Spleen (tissue), 13 donors: ENCODE data around the gene DHDDS. TPM values are rescaled to one million over a fixed set of nuclear protein-coding genes. Genes with fewer than 3 reads are reported as not detected.
"Not testable (repeated sequence)": the region's sequence is repeated elsewhere in the genome, so short reads cannot be mapped to it uniquely, and the experiment has no call there.

Experiments
- DNase-seq: peaks from one replicate; pipeline ENCODE4 v3.0.0-alpha.2; 2020
- H3K27ac ChIP-seq, 8 donors: fragments of 200-600 bp; sonication (generic) in 7 of 8; 1 replicate in 4 of 8; 2 replicates in 4 of 8; pipeline versions ENCODE4 v1.5.0 to v1.8.0; 2016 to 2021; ENCODE audit warnings: inconsistent platforms in 4 of 8, mild to moderate bottlenecking in 4 of 8, moderate library complexity in 1 of 8
- H3K27me3 ChIP-seq, 7 donors: fragments of 200-600 bp; sonication (generic) in 6 of 7; replicated peaks in 1 of 7; 1 replicate in 4 of 7; 2 replicates in 3 of 7; pipeline versions ENCODE4 v1.5.0 to v1.8.0; 2016 to 2021; ENCODE audit warnings: inconsistent platforms in 3 of 7, mild to moderate bottlenecking in 1 of 7
- H3K36me3 ChIP-seq, 6 donors: fragments of 200-600 bp; sonication (generic) in 5 of 6; 1 replicate in 4 of 6; 2 replicates in 2 of 6; pipeline versions ENCODE4 v1.5.0 to v1.8.0; 2016 to 2021; ENCODE audit warnings: inconsistent platforms in 2 of 6
- H3K4me1 ChIP-seq, 6 donors: fragments of 200-600 bp; sonication (generic) in 5 of 6; 1 replicate in 3 of 6; 2 replicates in 3 of 6; pipeline versions ENCODE4 v1.5.0 to v1.8.0; 2016 to 2021; ENCODE audit warnings: inconsistent platforms in 3 of 6
- H3K4me3 ChIP-seq, 8 donors: fragments of 200-600 bp; sonication (generic) in 7 of 8; 1 replicate in 4 of 8; 2 replicates in 4 of 8; pipeline versions ENCODE4 v1.5.0 to v1.8.0; 2016 to 2021; ENCODE audit warnings: inconsistent platforms in 4 of 8, mild to moderate bottlenecking in 4 of 8, moderate library complexity in 2 of 8
- H3K9me3 ChIP-seq, 8 donors: fragments of 200-600 bp; sonication (generic) in 7 of 8; 1 replicate in 4 of 8; 2 replicates in 4 of 8; pipeline versions ENCODE4 v1.5.0 to v1.8.0; 2016 to 2021; ENCODE audit warnings: inconsistent platforms in 4 of 8
- CTCF ChIP-seq, 11 experiments: fragments of 200-600 bp in 7 of 11; fragments of 450-650 bp in 4 of 11; sonication (generic) in 4 of 11; IDR thresholded peaks in 8 of 11; conservative IDR thresholded peaks in 3 of 11; 1 replicate in 7 of 11; 2 replicates in 4 of 11; pipeline versions ENCODE4 v1.4.0 to v1.8.0; 2016 to 2021; ENCODE audit warnings: antibody characterized with exemption in 11 of 11, inconsistent platforms in 4 of 11, mild to moderate bottlenecking in 1 of 11
- POLR2A ChIP-seq, 3 donors: fragments of 450-650 bp; IDR thresholded peaks; one replicate each; pipeline ENCODE4 v1.5.1; 2017; ENCODE audit warnings: antibody characterized with exemption in 3 of 3, mild to moderate bottlenecking in 1 of 3
- POLR2AphosphoS5 ChIP-seq, 3 donors: sonication (generic); formaldehyde crosslinking; IDR thresholded peaks; one replicate each; pipeline ENCODE4 v1.5.1; 2017; ENCODE audit warnings: antibody characterized with exemption in 3 of 3
- WGBS, 5 donors: extraction: QIAGEN DNeasy Blood & Tissue Kit in 3 of 5; methylation state at CpG; one replicate each; pipeline versions ENCODE4 v1.1.5 to v1.1.7; 2013 to 2018; 5-methylcytosine and 5-hydroxymethylcytosine counted together
- intact Hi-C: fragments of 100-400 bp; cut with DNase I; formaldehyde crosslinking; loops from one replicate; pipeline ENCODE4 v1.15.0; 2023; ENCODE audit warnings: low total_unique reads
- long read RNA-seq, 2 donors: transcript quantifications; one replicate each; lab custom pipeline, GENCODE V29; 2026
- polyA plus RNA-seq, 3 donors: library from polyadenylated mRNA; stranded (reverse); fragments of 200-250 nt; gene quantifications; one replicate each; pipeline ENCODE4 v1.2.1, GENCODE V29; 2013
- total RNA-seq, 7 donors: library from RNA; depleted of rRNA in 3 of 7; stranded (reverse); fragments of >200 nt in 3 of 7; fragmentation: NEBNext Ultra II Directional in 4 of 7; extraction: Animal tissue kit (Norgen Biotek cat#: 25700) in 4 of 7; gene quantifications; one replicate each; pipeline versions ENCODE4 v1.1.0 to v1.2.1, GENCODE V29; 2016 to 2021
- donor health status: healthy with polysubstance abuse.
- donor health status: DM: no; HTN: no; CAD: no; lungs with moderate emphysema.
- donor health status: DM: no; HTN: no; CAD: no.
- donor health status: Bipolar disorder and iron deficiency.
- donor health status: healthy.
- donor health status: DM: no; HTN: no; CAD: no.
- donor health status: DM: yes; HTN: yes; CAD: no.

The DHDDS gene
- total RNA-seq (10 to 100 TPM; 30.1 to 48.8 (median 35.7) TPM), polyA plus RNA-seq (10 to 100 TPM; 11.1 to 17.1 (median 16.5) TPM)
- long read RNA-seq, donor 1, partial matches to known transcripts, result 0 of 4 reads
- long read RNA-seq, donor 1, other reads (novel, unspliced or antisense), result 0 of 4 reads
- long read RNA-seq, donor 2, partial matches to known transcripts, result 23 of 24 reads
- long read RNA-seq, donor 2, other reads (novel, unspliced or antisense), result 0 of 24 reads

- intact Hi-C loops, result no loop called here
- Histone ChIP-seq H3K27ac (peak within 1 kb of the TSS in 7 of 8 donors; percentile 62 to 88 (median 79)), H3K27me3 (no peaks in the 10 kb centered on the region), H3K36me3 (peaks cover 3 to 37% (median 14%) of the 10 kb centered on the region in 6 donors), H3K9me3 (no peaks in the 10 kb centered on the region), H3K4me1 (peaks cover 11 to 49% (median 31%) of the 10 kb centered on the region in 6 donors), H3K4me3 (peak within 1 kb of the TSS; percentile 55 to 78 (median 64))
- peak; percentile 99 for DNase-seq
- 0 to 1% (median 0%) methylated on average over 45 of the region's 45 CpGs for WGBS, 5 donors
- TF ChIP-seq POLR2AphosphoS5 (IDR thresholded peaks at IDR 0.05) (peak; percentile 98 to 99 (median 99)), CTCF (IDR thresholded peaks at IDR 0.05 in 8 of 11, conservative IDR thresholded peaks at IDR 0.05 in 3 of 11) (peak in 2 of 11 experiments; percentile 31 to 34), POLR2A (IDR thresholded peaks at IDR 0.05) (peak; percentile 60 to 75 (median 61))
Measured at GRCh38 chr1:26431979-26432695, at the start of gene DHDDS. Gene DHDDS (plus strand): TSS chr1:26432321. CDS start chr1:26432946, 625 bp downstream.

GRCh38 chr1:26384076-26384475 is 48.0 kb upstream of the DHDDS start:
- TF ChIP-seq POLR2AphosphoS5 (IDR thresholded peaks at IDR 0.05), result no peak
- no peak for TF ChIP-seq CTCF (IDR thresholded peaks at IDR 0.05 in 8 of 11, conservative IDR thresholded peaks at IDR 0.05 in 3 of 11)
- TF ChIP-seq POLR2A (IDR thresholded peaks at IDR 0.05), result no peak
- H3K9me3 ChIP-seq, result no peaks in the 10 kb centered on the region
- no peaks in the 10 kb centered on the region for H3K36me3 ChIP-seq
- WGBS, 5 donors, result 69 to 88% (median 77%) methylated on average over 3 of the region's 3 CpGs
- no peak overlapping the region for H3K27ac ChIP-seq
- peaks cover 0 to 22% (median 3%) of the 10 kb centered on the region in 6 donors for H3K4me1 ChIP-seq
- intact Hi-C loops, result no loop called here
- peaks cover 0 to 65% (median 0%) of the 10 kb centered on the region in 7 donors for H3K27me3 ChIP-seq
- no peak for DNase-seq
- no peak overlapping the region for H3K4me3 ChIP-seq

GRCh38 chr1:26385063-26385462 is 47.1 kb upstream of the DHDDS start:
- H3K36me3 ChIP-seq, intact Hi-C loops, H3K4me3 ChIP-seq, H3K9me3 ChIP-seq, DNase-seq, H3K27ac ChIP-seq: not testable (repeated sequence)
- peaks cover 0 to 67% (median 0%) of the 10 kb centered on the region in 7 donors for H3K27me3 ChIP-seq
- H3K4me1 ChIP-seq, result peaks cover 0 to 18% (median 3%) of the 10 kb centered on the region in 6 donors
- 71 to 96% (median 90%) methylated on average over 3 of the region's 3 CpGs for WGBS, 5 donors

GRCh38 chr1:26387447-26387846 is 44.7 kb upstream of the DHDDS start:
- peaks cover 0 to 53% (median 0%) of the 10 kb centered on the region in 7 donors for H3K27me3 ChIP-seq
- 71 to 81% (median 74%) methylated on average over 7 of the region's 7 CpGs for WGBS, 5 donors
- H3K9me3 ChIP-seq, result no peaks in the 10 kb centered on the region
- H3K4me3 ChIP-seq, result no peak overlapping the region
- intact Hi-C loops, result no loop called here
- H3K36me3 ChIP-seq, result no peaks in the 10 kb centered on the region
- TF ChIP-seq CTCF (IDR thresholded peaks at IDR 0.05 in 8 of 11, conservative IDR thresholded peaks at IDR 0.05 in 3 of 11) (no peak), POLR2AphosphoS5 (IDR thresholded peaks at IDR 0.05) (no peak), POLR2A (IDR thresholded peaks at IDR 0.05) (no peak)
- no peak overlapping the region for H3K27ac ChIP-seq
- peaks cover 0 to 18% (median 3%) of the 10 kb centered on the region in 6 donors for H3K4me1 ChIP-seq
- DNase-seq, result peak; percentile 2
